ENCODE results near the gene CEP250.

CEP250 gene

DNA sequence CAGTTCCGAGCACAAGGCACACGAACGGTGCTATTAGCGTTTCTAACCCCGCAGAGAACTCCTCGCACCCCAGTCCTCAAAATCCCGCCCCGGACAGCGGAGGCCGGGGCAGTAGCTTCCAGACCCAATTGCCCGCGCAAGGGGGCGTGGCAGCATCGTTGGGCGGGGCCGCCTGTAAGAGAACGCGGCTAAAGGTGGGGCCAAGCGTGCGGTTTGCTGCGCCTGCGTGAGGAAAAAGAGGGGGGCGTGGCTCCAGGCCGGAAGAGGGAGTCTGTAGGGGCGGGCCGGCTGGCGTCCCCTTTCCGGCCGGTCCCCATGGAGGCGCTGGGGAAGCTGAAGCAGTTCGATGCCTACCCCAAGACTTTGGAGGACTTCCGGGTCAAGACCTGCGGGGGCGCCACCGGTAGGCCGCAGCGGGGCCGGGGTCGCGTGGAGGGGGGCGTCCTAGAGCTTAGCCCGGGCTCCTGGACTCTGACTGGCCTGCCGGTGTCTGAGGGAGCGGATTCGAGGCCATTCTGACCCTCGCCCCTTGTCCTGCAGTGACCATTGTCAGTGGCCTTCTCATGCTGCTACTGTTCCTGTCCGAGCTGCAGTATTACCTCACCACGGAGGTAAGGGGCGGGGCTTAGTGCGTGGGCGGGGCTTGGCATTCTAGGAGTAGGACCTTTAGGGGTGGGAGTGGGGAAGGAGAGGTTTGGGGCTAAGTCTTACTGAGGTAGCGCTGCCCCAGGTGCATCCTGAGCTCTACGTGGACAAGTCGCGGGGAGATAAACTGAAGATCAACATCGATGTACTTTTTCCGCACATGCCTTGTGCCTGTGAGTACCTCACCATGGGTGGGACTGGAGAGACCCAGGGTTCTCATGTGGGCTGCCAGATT, 86.6 kb downstream of the CEP250 start, which contains the start of gene ERGIC3 (continued):
- TF ChIP-seq, protein P1, sequence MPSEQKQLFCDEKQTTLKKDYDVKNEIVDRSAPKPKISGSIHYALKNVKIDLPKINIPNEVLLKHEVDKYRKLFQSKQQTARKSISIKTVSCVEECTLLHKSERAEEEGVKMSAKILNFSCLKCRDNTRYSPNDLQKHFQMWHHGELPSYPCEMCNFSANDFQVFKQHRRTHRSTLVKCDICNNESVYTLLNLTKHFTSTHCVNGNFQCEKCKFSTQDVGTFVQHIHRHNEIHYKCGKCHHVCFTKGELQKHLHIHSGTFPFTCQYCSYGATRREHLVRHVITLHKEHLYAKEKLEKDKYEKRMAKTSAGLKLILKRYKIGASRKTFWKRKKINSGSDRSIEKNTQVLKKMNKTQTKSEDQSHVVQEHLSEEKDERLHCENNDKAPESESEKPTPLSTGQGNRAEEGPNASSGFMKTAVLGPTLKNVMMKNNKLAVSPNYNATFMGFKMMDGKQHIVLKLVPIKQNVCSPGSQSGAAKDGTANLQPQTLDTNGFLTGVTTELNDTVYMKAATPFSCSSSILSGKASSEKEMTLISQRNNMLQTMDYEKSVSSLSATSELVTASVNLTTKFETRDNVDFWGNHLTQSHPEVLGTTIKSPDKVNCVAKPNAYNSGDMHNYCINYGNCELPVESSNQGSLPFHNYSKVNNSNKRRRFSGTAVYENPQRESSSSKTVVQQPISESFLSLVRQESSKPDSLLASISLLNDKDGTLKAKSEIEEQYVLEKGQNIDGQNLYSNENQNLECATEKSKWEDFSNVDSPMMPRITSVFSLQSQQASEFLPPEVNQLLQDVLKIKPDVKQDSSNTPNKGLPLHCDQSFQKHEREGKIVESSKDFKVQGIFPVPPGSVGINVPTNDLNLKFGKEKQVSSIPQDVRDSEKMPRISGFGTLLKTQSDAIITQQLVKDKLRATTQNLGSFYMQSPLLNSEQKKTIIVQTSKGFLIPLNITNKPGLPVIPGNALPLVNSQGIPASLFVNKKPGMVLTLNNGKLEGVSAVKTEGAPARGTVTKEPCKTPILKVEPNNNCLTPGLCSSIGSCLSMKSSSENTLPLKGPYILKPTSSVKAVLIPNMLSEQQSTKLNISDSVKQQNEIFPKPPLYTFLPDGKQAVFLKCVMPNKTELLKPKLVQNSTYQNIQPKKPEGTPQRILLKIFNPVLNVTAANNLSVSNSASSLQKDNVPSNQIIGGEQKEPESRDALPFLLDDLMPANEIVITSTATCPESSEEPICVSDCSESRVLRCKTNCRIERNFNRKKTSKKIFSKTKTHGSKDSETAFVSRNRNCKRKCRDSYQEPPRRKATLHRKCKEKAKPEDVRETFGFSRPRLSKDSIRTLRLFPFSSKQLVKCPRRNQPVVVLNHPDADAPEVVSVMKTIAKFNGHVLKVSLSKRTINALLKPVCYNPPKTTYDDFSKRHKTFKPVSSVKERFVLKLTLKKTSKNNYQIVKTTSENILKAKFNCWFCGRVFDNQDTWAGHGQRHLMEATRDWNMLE (tag by site-specific recombination; conservative IDR thresholded peaks at IDR 0.05; ENCODE audit: low read depth) = peak; percentile 96
- TF ChIP-seq ZIC2 (tag by site-specific recombination; IDR thresholded peaks at IDR 0.05) (peak; percentile 29; the same call in 1 of the 2 replicates), ZNF76 (tag by site-specific recombination; IDR thresholded peaks at IDR 0.05; ENCODE audit: borderline replicate concordance, low read depth) (0 out of 2 replicates have a peak, but pooled peaks have one; percentile 49), ZBTB8A (tag by site-specific recombination; IDR thresholded peaks at IDR 0.05) (peak; percentile 36; the same call in 1 of the 2 replicates), ZNF776 (tag by site-specific recombination; IDR thresholded peaks at IDR 0.05; ENCODE audit: borderline replicate concordance) (no peak), YY1 (tag by site-specific recombination; IDR thresholded peaks at IDR 0.05) (peak; percentile 62; the same call in 1 of the 2 replicates), ZNF555 (tag by site-specific recombination; conservative IDR thresholded peaks at IDR 0.05) (no peak), WT1 (tag by site-specific recombination; IDR thresholded peaks at IDR 0.05) (0 out of 2 replicates have a peak, but pooled peaks have one; percentile 41), SP3 (tag by site-specific recombination; IDR thresholded peaks at IDR 0.05) (peak; percentile 96), ZNF391 (tag by site-specific recombination; IDR thresholded peaks at IDR 0.05; ENCODE audit: borderline replicate concordance, low read depth) (0 out of 2 replicates have a peak, but pooled peaks have one; percentile 36), ZBTB7A (tag by site-specific recombination; IDR thresholded peaks at IDR 0.05; ENCODE audit: low read depth) (peak; percentile 36; the same call in 1 of the 2 replicates), KLF10 (tag by site-specific recombination; IDR thresholded peaks at IDR 0.05) (peak; percentile 77), HIC1 (tag by site-specific recombination; IDR thresholded peaks at IDR 0.05) (no peak), GLIS2 (tag by site-specific recombination; IDR thresholded peaks at IDR 0.05) (peak; percentile 67), REPIN1 (tag by site-specific recombination; IDR thresholded peaks at IDR 0.05; ENCODE audit: low read depth) (peak; percentile 63; the same call in 1 of the 2 replicates), ZBTB20 (tag by site-specific recombination; IDR thresholded peaks at IDR 0.05) (peak; percentile 87; the same call in 1 of the 2 replicates), ZNF664 (tag by site-specific recombination; IDR thresholded peaks at IDR 0.05) (peak; percentile 45; the same call in 1 of the 2 replicates), ZBTB17 (tag by site-specific recombination; IDR thresholded peaks at IDR 0.05) (peak; percentile 75), OSR2 (tag by site-specific recombination; IDR thresholded peaks at IDR 0.05) (peak; percentile 81), ZNF202 (tag by site-specific recombination; IDR thresholded peaks at IDR 0.05; ENCODE audit: borderline replicate concordance) (no peak), KLF7 (tag by site-specific recombination; IDR thresholded peaks at IDR 0.05; ENCODE audit: borderline replicate concordance) (no peak), ZSCAN23 (tag by site-specific recombination; IDR thresholded peaks at IDR 0.05) (0 out of 2 replicates have a peak, but pooled peaks have one; percentile 43)
- TF ChIP-seq, protein P2, sequence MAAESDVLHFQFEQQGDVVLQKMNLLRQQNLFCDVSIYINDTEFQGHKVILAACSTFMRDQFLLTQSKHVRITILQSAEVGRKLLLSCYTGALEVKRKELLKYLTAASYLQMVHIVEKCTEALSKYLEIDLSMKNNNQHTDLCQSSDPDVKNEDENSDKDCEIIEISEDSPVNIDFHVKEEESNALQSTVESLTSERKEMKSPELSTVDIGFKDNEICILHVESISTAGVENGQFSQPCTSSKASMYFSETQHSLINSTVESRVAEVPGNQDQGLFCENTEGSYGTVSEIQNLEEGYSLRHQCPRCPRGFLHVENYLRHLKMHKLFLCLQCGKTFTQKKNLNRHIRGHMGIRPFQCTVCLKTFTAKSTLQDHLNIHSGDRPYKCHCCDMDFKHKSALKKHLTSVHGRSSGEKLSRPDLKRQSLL (tag by site-specific recombination; IDR thresholded peaks at IDR 0.05) = no peak
- TF ChIP-seq, protein P3, sequence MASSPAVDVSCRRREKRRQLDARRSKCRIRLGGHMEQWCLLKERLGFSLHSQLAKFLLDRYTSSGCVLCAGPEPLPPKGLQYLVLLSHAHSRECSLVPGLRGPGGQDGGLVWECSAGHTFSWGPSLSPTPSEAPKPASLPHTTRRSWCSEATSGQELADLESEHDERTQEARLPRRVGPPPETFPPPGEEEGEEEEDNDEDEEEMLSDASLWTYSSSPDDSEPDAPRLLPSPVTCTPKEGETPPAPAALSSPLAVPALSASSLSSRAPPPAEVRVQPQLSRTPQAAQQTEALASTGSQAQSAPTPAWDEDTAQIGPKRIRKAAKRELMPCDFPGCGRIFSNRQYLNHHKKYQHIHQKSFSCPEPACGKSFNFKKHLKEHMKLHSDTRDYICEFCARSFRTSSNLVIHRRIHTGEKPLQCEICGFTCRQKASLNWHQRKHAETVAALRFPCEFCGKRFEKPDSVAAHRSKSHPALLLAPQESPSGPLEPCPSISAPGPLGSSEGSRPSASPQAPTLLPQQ (tag by site-specific recombination; IDR thresholded peaks at IDR 0.05) = peak; percentile 68
- TF ChIP-seq, protein P4, sequence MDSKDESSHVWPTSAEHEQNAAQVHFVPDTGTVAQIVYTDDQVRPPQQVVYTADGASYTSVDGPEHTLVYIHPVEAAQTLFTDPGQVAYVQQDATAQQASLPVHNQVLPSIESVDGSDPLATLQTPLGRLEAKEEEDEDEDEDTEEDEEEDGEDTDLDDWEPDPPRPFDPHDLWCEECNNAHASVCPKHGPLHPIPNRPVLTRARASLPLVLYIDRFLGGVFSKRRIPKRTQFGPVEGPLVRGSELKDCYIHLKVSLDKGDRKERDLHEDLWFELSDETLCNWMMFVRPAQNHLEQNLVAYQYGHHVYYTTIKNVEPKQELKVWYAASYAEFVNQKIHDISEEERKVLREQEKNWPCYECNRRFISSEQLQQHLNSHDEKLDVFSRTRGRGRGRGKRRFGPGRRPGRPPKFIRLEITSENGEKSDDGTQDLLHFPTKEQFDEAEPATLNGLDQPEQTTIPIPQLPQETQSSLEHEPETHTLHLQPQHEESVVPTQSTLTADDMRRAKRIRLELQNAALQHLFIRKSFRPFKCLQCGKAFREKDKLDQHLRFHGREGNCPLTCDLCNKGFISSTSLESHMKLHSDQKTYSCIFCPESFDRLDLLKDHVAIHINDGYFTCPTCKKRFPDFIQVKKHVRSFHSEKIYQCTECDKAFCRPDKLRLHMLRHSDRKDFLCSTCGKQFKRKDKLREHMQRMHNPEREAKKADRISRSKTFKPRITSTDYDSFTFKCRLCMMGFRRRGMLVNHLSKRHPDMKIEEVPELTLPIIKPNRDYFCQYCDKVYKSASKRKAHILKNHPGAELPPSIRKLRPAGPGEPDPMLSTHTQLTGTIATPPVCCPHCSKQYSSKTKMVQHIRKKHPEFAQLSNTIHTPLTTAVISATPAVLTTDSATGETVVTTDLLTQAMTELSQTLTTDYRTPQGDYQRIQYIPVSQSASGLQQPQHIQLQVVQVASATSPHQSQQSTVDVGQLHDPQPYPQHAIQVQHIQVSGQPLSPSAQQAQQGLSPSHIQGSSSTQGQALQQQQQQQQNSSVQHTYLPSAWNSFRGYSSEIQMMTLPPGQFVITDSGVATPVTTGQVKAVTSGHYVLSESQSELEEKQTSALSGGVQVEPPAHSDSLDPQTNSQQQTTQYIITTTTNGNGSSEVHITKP (tag by site-specific recombination; IDR thresholded peaks at IDR 0.05) = peak; percentile 30; the same call in 1 of the 2 replicates

All from HEK293 (cell line).